Dendritic cell treated with granulocyte-macrophage colony-stimulating factor and Interleukin-4, amounts not matched to agents 40 ng/mL and 50 ng/mL, for 4 days (primary cell): ENCODE data around the gene MYLK3.
A peak's percentile ranks its signal among the peaks of the same experiment; 100 is the strongest.

Experiments used
- H3K27ac Mint-ChIP-seq: one replicate; pipeline ENCODE4 v1.8.0; 2022; ENCODE audit warnings: mild to moderate bottlenecking, mixed read lengths
- H3K27me3 Mint-ChIP-seq: one replicate; pipeline ENCODE4 v1.8.0; 2022; ENCODE audit warnings: mild to moderate bottlenecking, mixed read lengths
- H3K36me3 Mint-ChIP-seq: one replicate; pipeline ENCODE4 v1.8.0; 2022; ENCODE audit warnings: low read depth, mixed read lengths
- H3K4me1 Mint-ChIP-seq: one replicate; pipeline ENCODE4 v1.8.0; 2022; ENCODE audit warnings: low read depth, mixed read lengths
- H3K4me3 Mint-ChIP-seq: one replicate; pipeline ENCODE4 v1.8.0; 2022; ENCODE audit warnings: mild to moderate bottlenecking, moderate library complexity, mixed read lengths
- H3K9me3 Mint-ChIP-seq: one replicate; pipeline ENCODE4 v1.8.0; 2022; ENCODE audit warnings: mixed read lengths
- intact Hi-C: fragments of 100-400 bp; cut with micrococcal nuclease; formaldehyde crosslinking; loops from one replicate; pipeline ENCODE4 v1.15.0; 2022

MYLK3 gene

GRCh38 chr16:46728806-46729205 is 19.3 kb downstream of the MYLK3 start:
- intact Hi-C loops = no loop called here
- Mint-ChIP-seq H3K27ac (no peak overlapping the region), H3K4me1 (no peaks in the 10 kb centered on the region), H3K27me3 (no peaks in the 10 kb centered on the region), H3K36me3 (no peaks in the 10 kb centered on the region), H3K4me3 (no peak overlapping the region), H3K9me3 (peaks cover 7% of the 10 kb centered on the region)

GRCh38 chr16:46727630-46728029 is 20.5 kb downstream of the MYLK3 start:
- Mint-ChIP-seq H3K9me3 (peaks cover 7% of the 10 kb centered on the region), H3K36me3 (no peaks in the 10 kb centered on the region), H3K27ac (no peak overlapping the region), H3K27me3 (no peaks in the 10 kb centered on the region), H3K4me1 (no peaks in the 10 kb centered on the region), H3K4me3 (no peak overlapping the region)
- intact Hi-C loops = no loop called here

- no peak overlapping the region for H3K4me3 Mint-ChIP-seq
- no peaks in the 10 kb centered on the region for H3K27me3 Mint-ChIP-seq
- intact Hi-C loops = no loop called here
- H3K27ac Mint-ChIP-seq = no peak overlapping the region
- H3K4me1 Mint-ChIP-seq = no peaks in the 10 kb centered on the region
- no peaks in the 10 kb centered on the region for H3K36me3 Mint-ChIP-seq
- H3K9me3 Mint-ChIP-seq = peaks cover 7% of the 10 kb centered on the region
Measured at GRCh38 chr16:46727184-46727583, 21.0 kb downstream of the MYLK3 start.

GRCh38 chr16:46721885-46722284 is 26.3 kb downstream of the MYLK3 start:
- Mint-ChIP-seq H3K9me3 (peaks cover 7% of the 10 kb centered on the region), H3K27ac (no peak overlapping the region), H3K27me3 (no peaks in the 10 kb centered on the region), H3K4me1 (peaks cover 8% of the 10 kb centered on the region), H3K4me3 (no peak overlapping the region), H3K36me3 (no peaks in the 10 kb centered on the region)
- intact Hi-C loops = no loop called here

GRCh38 chr16:46720619-46721018 is 27.5 kb downstream of the MYLK3 start:
- Mint-ChIP-seq H3K4me1 (peaks cover 13% of the 10 kb centered on the region), H3K27ac (no peak overlapping the region), H3K36me3 (no peaks in the 10 kb centered on the region), H3K9me3 (peaks cover 2% of the 10 kb centered on the region), H3K27me3 (no peaks in the 10 kb centered on the region), H3K4me3 (no peak overlapping the region)
- intact Hi-C loops = no loop called here

GRCh38 chr16:46719528-46719927 is 28.6 kb downstream of the MYLK3 start:
- H3K4me1 Mint-ChIP-seq = peaks cover 14% of the 10 kb centered on the region
- intact Hi-C loops = no loop called here
- no peaks in the 10 kb centered on the region for H3K36me3 Mint-ChIP-seq
- H3K4me3 Mint-ChIP-seq = no peak overlapping the region
- H3K27ac Mint-ChIP-seq = no peak overlapping the region
- no peaks in the 10 kb centered on the region for H3K27me3 Mint-ChIP-seq
- H3K9me3 Mint-ChIP-seq = no peaks in the 10 kb centered on the region

- H3K4me3 Mint-ChIP-seq = no peak overlapping the region
- no peaks in the 10 kb centered on the region for H3K36me3 Mint-ChIP-seq
- H3K9me3 Mint-ChIP-seq = no peaks in the 10 kb centered on the region
- no peaks in the 10 kb centered on the region for H3K27me3 Mint-ChIP-seq
- peaks cover 26% of the 10 kb centered on the region for H3K4me1 Mint-ChIP-seq
- intact Hi-C loops = no loop called here
- no peak overlapping the region for H3K27ac Mint-ChIP-seq
Measured at GRCh38 chr16:46718214-46718613, 29.9 kb downstream of the MYLK3 start.

GRCh38 chr16:46717692-46718091 is 30.5 kb downstream of the MYLK3 start:
- intact Hi-C loops = no loop called here
- Mint-ChIP-seq H3K4me3 (no peak overlapping the region), H3K4me1 (peaks cover 31% of the 10 kb centered on the region), H3K36me3 (no peaks in the 10 kb centered on the region), H3K9me3 (no peaks in the 10 kb centered on the region), H3K27ac (no peak overlapping the region), H3K27me3 (no peaks in the 10 kb centered on the region)

GRCh38 chr16:46715769-46716305 is 32.3 kb downstream of the MYLK3 start:
- intact Hi-C loops = no loop called here
- no peaks in the 10 kb centered on the region for H3K36me3 Mint-ChIP-seq
- H3K9me3 Mint-ChIP-seq = no peaks in the 10 kb centered on the region
- no peaks in the 10 kb centered on the region for H3K27me3 Mint-ChIP-seq
- peaks cover 49% of the 10 kb centered on the region for H3K4me1 Mint-ChIP-seq
- no peak overlapping the region for H3K4me3 Mint-ChIP-seq
- H3K27ac Mint-ChIP-seq = no peak overlapping the region

GRCh38 chr16:46714797-46715591 is 33.1 kb downstream of the MYLK3 start:
- no peaks in the 10 kb centered on the region for H3K9me3 Mint-ChIP-seq
- no peaks in the 10 kb centered on the region for H3K27me3 Mint-ChIP-seq
- intact Hi-C loops = no loop called here
- peaks cover 56% of the 10 kb centered on the region for H3K4me1 Mint-ChIP-seq
- no peak overlapping the region for H3K27ac Mint-ChIP-seq
- H3K4me3 Mint-ChIP-seq = no peak overlapping the region
- no peaks in the 10 kb centered on the region for H3K36me3 Mint-ChIP-seq

- Mint-ChIP-seq H3K27me3 (no peaks in the 10 kb centered on the region), H3K36me3 (no peaks in the 10 kb centered on the region), H3K4me1 (peaks cover 63% of the 10 kb centered on the region), H3K4me3 (no peak overlapping the region), H3K9me3 (no peaks in the 10 kb centered on the region), H3K27ac (peak overlapping the region; percentile 28)
- intact Hi-C loops = no loop called here
Measured at GRCh38 chr16:46713634-46714033, 34.5 kb downstream of the MYLK3 start.

- Mint-ChIP-seq H3K36me3 (no peaks in the 10 kb centered on the region), H3K27ac (peak overlapping the region; percentile 71), H3K27me3 (no peaks in the 10 kb centered on the region), H3K4me3 (no peak overlapping the region), H3K4me1 (peaks cover 59% of the 10 kb centered on the region), H3K9me3 (no peaks in the 10 kb centered on the region)
- intact Hi-C loops = no loop called here
Measured at GRCh38 chr16:46712911-46713310, 35.2 kb downstream of the MYLK3 start.

- Mint-ChIP-seq H3K36me3 (no peaks in the 10 kb centered on the region), H3K4me3 (no peak overlapping the region), H3K27ac (peak overlapping the region; percentile 72), H3K9me3 (no peaks in the 10 kb centered on the region), H3K4me1 (peaks cover 59% of the 10 kb centered on the region), H3K27me3 (no peaks in the 10 kb centered on the region)
- intact Hi-C loops = loop anchor here (2.0 kb wide), 1 partner anchor 31 kb away; no protein-coding TSS in a partner anchor
Measured at GRCh38 chr16:46711106-46712058, 36.8 kb downstream of the MYLK3 start.

- Mint-ChIP-seq H3K27ac (peak overlapping the region; percentile 65), H3K27me3 (no peaks in the 10 kb centered on the region), H3K36me3 (no peaks in the 10 kb centered on the region), H3K4me3 (no peak overlapping the region), H3K4me1 (peaks cover 53% of the 10 kb centered on the region), H3K9me3 (no peaks in the 10 kb centered on the region)
- intact Hi-C loops = loop anchor here (2.0 kb wide), 1 partner anchor 33 kb away; no protein-coding TSS in a partner anchor
Measured at GRCh38 chr16:46709469-46710005, 38.6 kb downstream of the MYLK3 start.
